Osteoblast (primary cell): ENCODE measurements around the gene FBXW12. TPM values are rescaled to one million over a fixed set of nuclear protein-coding genes. Genes with fewer than 3 reads are reported as not detected.

Experiments
- DNase-seq: peaks from one replicate; pipeline ENCODE4 v3.0.0; 2011; ENCODE audit warnings: low spot score, mixed read lengths; ENCODE audit not compliant: insufficient read length; ENCODE audit errors: missing footprints
- H2AFZ ChIP-seq: 2 replicates; pipeline ENCODE4 v1.6.0; 2011; ENCODE audit warnings: mild to moderate bottlenecking, low read length
- H3K27ac ChIP-seq: 2 replicates; pipeline ENCODE4 v1.5.1; 2011; ENCODE audit warnings: mild to moderate bottlenecking, low read depth, low read length, moderate library complexity
- H3K27me3 ChIP-seq: 2 replicates; pipeline ENCODE4 v1.6.0; 2012; ENCODE audit warnings: mild to moderate bottlenecking, control low read depth, inconsistent platforms, low read length, moderate library complexity; ENCODE audit not compliant: insufficient read depth
- H3K36me3 ChIP-seq: 2 replicates; pipeline ENCODE4 v1.5.1; 2011; ENCODE audit warnings: mild to moderate bottlenecking, low read length, control low read depth, moderate library complexity; ENCODE audit not compliant: insufficient read depth
- H3K4me1 ChIP-seq: 2 replicates; pipeline ENCODE4 v1.5.1; 2011; ENCODE audit warnings: mild to moderate bottlenecking, low read length, control low read depth, moderate library complexity; ENCODE audit not compliant: insufficient read depth
- H3K4me2 ChIP-seq: 2 replicates; pipeline ENCODE4 v1.6.0; 2011; ENCODE audit warnings: mild to moderate bottlenecking, low read length; ENCODE audit not compliant: insufficient read depth
- H3K4me3 ChIP-seq: fragments of 200-600 bp; sonication (generic); 3 replicates; pipeline ENCODE4 v1.5.1; 2012; ENCODE audit warnings: mild to moderate bottlenecking, low read length, inconsistent platforms; ENCODE audit not compliant: insufficient read depth
- H3K79me2 ChIP-seq: 2 replicates; pipeline ENCODE4 v1.6.0; 2012; ENCODE audit warnings: mild to moderate bottlenecking, low read length, control low read depth, inconsistent platforms; ENCODE audit not compliant: insufficient read depth
- H3K9me3 ChIP-seq: 2 replicates; pipeline ENCODE4 v1.5.1; 2011; ENCODE audit warnings: low read depth, low read length, control low read depth
- H4K20me1 ChIP-seq: 2 replicates; pipeline ENCODE4 v1.6.0; 2012; ENCODE audit warnings: mild to moderate bottlenecking, low read length, control low read depth; ENCODE audit not compliant: insufficient read depth
- total RNA-seq: library from RNA; depleted of rRNA; stranded (reverse); fragments of >200 nt; gene quantifications from 2 replicates; pipeline ENCODE4 v1.2.3, GENCODE V29; 2012
- TF ChIP-seq, protein P1 (sequence below): IDR thresholded peaks from 2 replicates; pipeline ENCODE4 v1.5.1; 2011; ENCODE audit warnings: mild to moderate bottlenecking, low read depth, low read length, moderate library complexity; ENCODE audit errors: extremely low read depth

The FBXW12 gene
- total RNA-seq, 1 donor = not detected

DNA sequence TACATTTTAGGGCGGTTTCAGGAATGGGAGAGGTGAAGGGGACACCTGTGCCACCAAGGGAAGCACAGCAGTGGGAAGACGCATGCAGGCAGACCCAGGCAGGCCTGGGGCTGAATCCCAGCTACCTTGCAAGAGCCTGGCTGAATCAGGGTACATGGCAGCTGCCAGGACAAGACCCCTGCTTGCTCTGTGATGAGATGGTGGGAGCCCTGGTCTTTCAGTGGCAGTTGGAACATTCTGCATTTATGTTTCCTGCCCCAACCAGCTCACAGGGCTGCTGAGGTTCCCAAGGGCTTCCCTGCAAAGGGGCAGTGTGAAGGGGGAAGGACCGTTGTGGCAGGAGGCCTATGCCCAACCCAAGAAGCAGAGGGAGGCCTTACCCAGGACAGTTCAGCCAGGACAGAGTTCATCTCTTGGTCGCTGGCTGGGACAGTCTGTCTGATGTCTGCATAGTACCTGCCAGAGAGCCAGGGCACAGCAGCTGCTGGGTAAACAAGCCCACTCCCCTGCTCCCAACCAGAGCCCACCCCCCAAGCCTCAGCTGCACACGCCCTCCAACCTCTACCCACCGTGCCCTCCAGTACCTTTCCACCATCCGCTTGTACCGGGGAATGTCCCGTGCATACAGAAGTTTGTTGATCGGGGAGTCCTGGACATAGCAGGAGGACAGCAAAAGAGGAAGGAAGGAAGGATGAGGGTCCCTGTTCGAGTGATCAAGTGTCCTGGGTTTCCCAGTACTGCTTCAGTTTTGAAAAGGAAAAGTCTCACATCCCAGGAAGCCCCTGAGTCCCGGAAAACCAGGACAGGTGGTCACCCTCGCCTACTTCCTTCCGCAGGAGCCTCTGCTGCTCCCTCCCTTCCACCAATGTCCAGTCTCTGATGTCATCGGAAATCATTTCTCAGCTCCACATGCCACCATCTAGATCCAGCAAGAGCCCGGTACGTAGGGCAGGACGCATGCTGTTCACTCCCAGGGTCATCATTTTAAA lies 34.7 kb downstream of the FBXW12 start:
- TF ChIP-seq, protein P1, sequence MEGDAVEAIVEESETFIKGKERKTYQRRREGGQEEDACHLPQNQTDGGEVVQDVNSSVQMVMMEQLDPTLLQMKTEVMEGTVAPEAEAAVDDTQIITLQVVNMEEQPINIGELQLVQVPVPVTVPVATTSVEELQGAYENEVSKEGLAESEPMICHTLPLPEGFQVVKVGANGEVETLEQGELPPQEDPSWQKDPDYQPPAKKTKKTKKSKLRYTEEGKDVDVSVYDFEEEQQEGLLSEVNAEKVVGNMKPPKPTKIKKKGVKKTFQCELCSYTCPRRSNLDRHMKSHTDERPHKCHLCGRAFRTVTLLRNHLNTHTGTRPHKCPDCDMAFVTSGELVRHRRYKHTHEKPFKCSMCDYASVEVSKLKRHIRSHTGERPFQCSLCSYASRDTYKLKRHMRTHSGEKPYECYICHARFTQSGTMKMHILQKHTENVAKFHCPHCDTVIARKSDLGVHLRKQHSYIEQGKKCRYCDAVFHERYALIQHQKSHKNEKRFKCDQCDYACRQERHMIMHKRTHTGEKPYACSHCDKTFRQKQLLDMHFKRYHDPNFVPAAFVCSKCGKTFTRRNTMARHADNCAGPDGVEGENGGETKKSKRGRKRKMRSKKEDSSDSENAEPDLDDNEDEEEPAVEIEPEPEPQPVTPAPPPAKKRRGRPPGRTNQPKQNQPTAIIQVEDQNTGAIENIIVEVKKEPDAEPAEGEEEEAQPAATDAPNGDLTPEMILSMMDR = no peak
- H3K27ac ChIP-seq = no peak overlapping the region
- H3K27me3 ChIP-seq = no peaks in the 10 kb centered on the region
- no peak overlapping the region for H2AFZ ChIP-seq
- peak; percentile 61 for DNase-seq
- H3K36me3 ChIP-seq = no peaks in the 10 kb centered on the region
- peaks cover 7% of the 10 kb centered on the region for H3K4me1 ChIP-seq
- no peaks in the 10 kb centered on the region for H3K9me3 ChIP-seq
- no peaks in the 10 kb centered on the region for H3K79me2 ChIP-seq
- no peaks in the 10 kb centered on the region for H4K20me1 ChIP-seq
- H3K4me3 ChIP-seq = no peak overlapping the region
- H3K4me2 ChIP-seq = no peak overlapping the region

DNA sequence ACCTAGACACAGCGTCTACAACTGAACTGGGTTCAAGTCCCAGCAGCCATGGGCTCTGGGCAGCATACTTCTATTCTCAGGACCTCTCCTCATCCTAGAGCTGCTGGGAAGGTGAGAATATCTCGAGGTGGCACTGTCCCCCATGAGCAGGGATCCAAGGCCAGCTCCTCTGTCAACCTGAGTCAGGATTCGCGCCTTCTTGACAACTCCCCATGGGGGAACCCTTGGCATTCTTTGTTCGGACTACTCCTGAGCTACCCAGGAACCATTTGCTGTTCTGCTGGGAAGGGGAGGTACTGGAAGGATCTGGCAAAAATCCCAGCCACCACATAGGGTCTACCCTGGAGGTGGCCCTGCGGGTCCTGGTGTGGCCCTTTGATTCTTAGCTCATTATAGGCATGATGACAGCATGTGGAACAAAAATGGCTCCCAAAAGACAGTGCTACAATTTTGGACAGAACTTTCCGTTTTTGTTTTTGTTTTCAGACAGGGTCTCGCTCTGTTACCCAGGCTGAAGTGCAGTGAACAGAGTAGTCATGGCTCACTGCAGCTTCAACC lies 35.6 kb downstream of the FBXW12 start:
- DNase-seq = peak; percentile 72
- TF ChIP-seq, protein P1 = no peak
- no peak overlapping the region for H3K4me3 ChIP-seq
- no peaks in the 10 kb centered on the region for H3K27me3 ChIP-seq
- peaks cover under 1% of the 10 kb centered on the region for H3K4me1 ChIP-seq
- no peak overlapping the region for H3K4me2 ChIP-seq
- H3K9me3 ChIP-seq = no peaks in the 10 kb centered on the region
- no peak overlapping the region for H2AFZ ChIP-seq
- H3K27ac ChIP-seq = no peak overlapping the region
- H3K79me2 ChIP-seq = no peaks in the 10 kb centered on the region
- no peaks in the 10 kb centered on the region for H3K36me3 ChIP-seq
- no peaks in the 10 kb centered on the region for H4K20me1 ChIP-seq

DNA sequence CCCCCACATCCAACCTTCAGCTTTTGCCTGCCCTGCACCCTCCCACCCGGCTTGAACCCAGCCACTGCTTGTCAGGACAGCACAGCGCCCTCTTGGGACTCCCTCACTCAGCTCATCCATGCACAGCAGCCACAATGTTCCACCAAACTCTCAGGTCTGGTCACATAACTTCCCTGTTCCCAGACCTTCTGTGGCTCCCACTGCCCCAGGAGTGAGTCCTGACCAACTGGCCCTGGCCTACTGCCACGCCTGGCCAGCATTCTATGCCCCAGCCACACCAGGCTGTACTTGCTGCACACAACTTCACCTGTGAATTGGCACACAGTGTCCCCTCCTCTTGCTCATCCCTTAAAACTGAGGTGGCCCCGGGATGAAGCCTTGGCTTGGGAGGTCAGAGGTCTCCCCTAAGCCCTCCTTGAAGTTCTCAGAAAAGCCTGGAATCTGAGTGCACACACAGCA lies 36.8 kb downstream of the FBXW12 start:
- Histone ChIP-seq H3K36me3 (no peaks in the 10 kb centered on the region), H3K4me1 (no peaks in the 10 kb centered on the region), H4K20me1 (no peaks in the 10 kb centered on the region), H3K4me3 (no peak overlapping the region), H3K79me2 (no peaks in the 10 kb centered on the region), H2AFZ (no peak overlapping the region), H3K27ac (no peak overlapping the region), H3K27me3 (no peaks in the 10 kb centered on the region), H3K9me3 (no peaks in the 10 kb centered on the region), H3K4me2 (no peak overlapping the region)
- peak; percentile 88 for DNase-seq
- TF ChIP-seq, protein P1 = no peak
